A673 (cell line): ENCODE results near the gene SNAP23.

ENCODE experiments used
- CTCF ChIP-seq: fragments of 300-800, 200-600 bp; sonication (generic); conservative IDR thresholded peaks from 2 replicates; pipeline ENCODE4 v1.5.1; 2017; ENCODE audit warnings: low read depth, mild to moderate bottlenecking, antibody characterized with exemption, low read length, moderate library complexity, mixed read lengths
- EZH2 ChIP-seq: fragments of 200-600 bp; sonication (generic); IDR thresholded peaks from 2 replicates; pipeline ENCODE4 v1.6.1; 2017; ENCODE audit warnings: borderline replicate concordance, low read depth, mild to moderate bottlenecking, mixed read lengths, antibody characterized with exemption, low read length; ENCODE audit not compliant: poor library complexity, severe bottlenecking

DNA sequence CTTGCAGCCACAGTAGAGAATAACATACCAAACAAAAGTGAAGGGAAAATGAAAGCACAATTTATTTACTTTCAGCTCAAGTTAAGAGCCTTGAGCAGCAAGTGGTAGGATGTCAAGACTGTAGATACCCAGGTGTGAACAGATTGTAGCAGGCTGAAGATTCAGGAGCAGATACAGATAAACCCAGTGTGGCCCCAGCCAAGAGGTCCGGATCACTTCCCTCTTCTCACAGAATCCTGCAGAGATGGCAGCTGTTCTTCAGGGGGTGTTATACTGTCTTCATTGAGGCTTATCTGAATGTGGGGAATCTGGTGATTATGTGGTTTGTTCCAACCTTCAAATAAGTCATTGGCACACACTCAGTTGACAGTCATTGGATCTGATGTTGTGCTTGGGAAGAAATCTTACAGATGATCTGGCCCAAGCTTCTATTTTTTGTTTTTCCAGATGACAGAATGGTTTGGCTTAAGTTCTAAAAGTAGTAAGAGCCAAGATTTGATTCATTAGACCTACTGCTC lies 82.1 kb downstream of the SNAP23 start:
- TF ChIP-seq CTCF = no peak
- no peak for TF ChIP-seq EZH2
